IMR-90 (cell line): ENCODE measurements around the gene BCAS1. TPM values are rescaled to one million over a fixed set of nuclear protein-coding genes. Genes with fewer than 3 reads are reported as not detected.

Experiments
- ATAC-seq: fragments of 200-7000 bp; cut with Tn5 transposase; 2 replicates; pipeline ENCODE4 v1.9.1; 2020; ENCODE audit warnings: low read depth, mild to moderate bottlenecking, moderate library complexity
- BruUV-seq: library from RNA; stranded (reverse); fragments of 400-500 nt; replicated peaks from 2 replicates; lab custom pipeline; 2021; lab: Mats Ljungman, UMichigan
- CTCF ChIA-PET: fragments of 300-600 bp; formaldehyde crosslinking; extraction: SDS; loops from one replicate; lab custom pipeline; 2021; ENCODE audit warnings: antibody characterized with exemption; lab: Yijun Ruan, JAX
- POLR2A ChIA-PET: fragments of 300-600 bp; sonication (Branson Sonifier 250); formaldehyde crosslinking; loops from one replicate; lab custom pipeline; 2022; ENCODE audit warnings: antibody characterized with exemption; ENCODE audit not compliant: unreplicated experiment; lab: Charles Lee
- DNase-seq: peaks from one replicate; pipeline ENCODE4 v3.0.0; 2013
- H2AFZ ChIP-seq: replicated peaks from 2 replicates; pipeline ENCODE3; 2013; ENCODE audit warnings: low read length, mild to moderate bottlenecking; ENCODE audit not compliant: poor library complexity
- H2AK5ac ChIP-seq: 2 replicates; pipeline ENCODE4 v1.6.1; 2013; ENCODE audit warnings: low read depth, low read length, inconsistent platforms
- H2AK9ac ChIP-seq: replicated peaks from 2 replicates; pipeline ENCODE3; 2013; ENCODE audit warnings: mild to moderate bottlenecking, low read depth, low read length, moderate library complexity; ENCODE audit not compliant: poor library complexity
- H2BK120ac ChIP-seq: 2 replicates; pipeline ENCODE4 v1.6.1; 2013; ENCODE audit warnings: low read depth, low read length, inconsistent platforms
- H2BK15ac ChIP-seq: 3 replicates; pipeline ENCODE4 v1.6.1; 2013; ENCODE audit warnings: low read depth, low read length, inconsistent platforms
- H2BK20ac ChIP-seq: 2 replicates; pipeline ENCODE4 v1.6.1; 2013; ENCODE audit warnings: low read depth, mild to moderate bottlenecking, inconsistent platforms, low read length, moderate library complexity
- H2BK5ac ChIP-seq: 2 replicates; pipeline ENCODE4 v1.6.1; 2013; ENCODE audit warnings: mild to moderate bottlenecking, low read depth, low read length, inconsistent platforms; ENCODE audit not compliant: poor library complexity, severe bottlenecking
- H3K14ac ChIP-seq: replicated peaks from 2 replicates; pipeline ENCODE4 v1.6.1; 2013; ENCODE audit warnings: low read depth, low read length, inconsistent platforms
- H3K18ac ChIP-seq: 2 replicates; pipeline ENCODE4 v1.6.1; 2013; ENCODE audit warnings: low read depth, low read length, control low read depth
- H3K23ac ChIP-seq: 2 replicates; pipeline ENCODE4 v1.6.1; 2013; ENCODE audit warnings: low read depth, low read length, inconsistent platforms
- H3K27ac ChIP-seq: 2 replicates; pipeline ENCODE4 v1.5.1; 2013; ENCODE audit warnings: mild to moderate bottlenecking, control low read depth, low read length; ENCODE audit not compliant: insufficient read depth
- H3K27me3 ChIP-seq: 2 replicates; pipeline ENCODE4 v1.6.1; 2013; ENCODE audit warnings: low read length; ENCODE audit not compliant: control insufficient read depth, insufficient read depth
- H3K36me3 ChIP-seq: 2 replicates; pipeline ENCODE4 v1.6.1; 2013; ENCODE audit warnings: low read length, mixed read lengths; ENCODE audit not compliant: control insufficient read depth, insufficient read depth
- H3K4ac ChIP-seq: 2 replicates; pipeline ENCODE4 v1.6.1; 2013; ENCODE audit warnings: low read depth, low read length, inconsistent platforms
- H3K4me1 ChIP-seq: 2 replicates; pipeline ENCODE4 v1.6.1; 2013; ENCODE audit warnings: low read length, mixed read lengths; ENCODE audit not compliant: control insufficient read depth, insufficient read depth
- H3K4me2 ChIP-seq: 2 replicates; pipeline ENCODE4 v1.6.1; 2013; ENCODE audit warnings: low read depth, mild to moderate bottlenecking, control low read depth, low read length, moderate library complexity
- H3K4me3 ChIP-seq: 2 replicates; pipeline ENCODE4 v1.5.1; 2013; ENCODE audit warnings: low read depth, mild to moderate bottlenecking, control low read depth, low read length, moderate library complexity; ENCODE audit not compliant: insufficient read depth
- H3K56ac ChIP-seq: 2 replicates; pipeline ENCODE4 v1.6.1; 2013; ENCODE audit warnings: low read length, inconsistent platforms; ENCODE audit not compliant: insufficient read depth; ENCODE audit errors: extremely low read depth
- H3K79me1 ChIP-seq, 2 experiments: 2 replicates each; pipeline ENCODE4 v1.6.1; 2013; ENCODE audit warnings: low read length in 2 of 2, inconsistent platforms in 1 of 2, low read depth in 1 of 2
- H3K9ac ChIP-seq: 2 replicates; pipeline ENCODE4 v1.6.1; 2013; ENCODE audit warnings: low read depth, low read length, control low read depth
- H3K9me1 ChIP-seq: 2 replicates; pipeline ENCODE4 v1.6.1; 2013; ENCODE audit warnings: low read length, inconsistent platforms; ENCODE audit not compliant: insufficient read depth
- H3K9me3 ChIP-seq: 2 replicates; pipeline ENCODE4 v1.6.1; 2013; ENCODE audit warnings: low read length; ENCODE audit not compliant: control insufficient read depth, insufficient read depth
- H4K20me1 ChIP-seq: 2 replicates; pipeline ENCODE4 v1.6.1; 2013; ENCODE audit warnings: low read length, inconsistent platforms; ENCODE audit not compliant: insufficient read depth
- H4K5ac ChIP-seq: 2 replicates; pipeline ENCODE4 v1.6.1; 2013; ENCODE audit warnings: mild to moderate bottlenecking, low read depth, low read length, control low read depth
- H4K8ac ChIP-seq, 2 experiments: 2 replicates each; pipeline ENCODE4 v1.6.1; 2013; ENCODE audit warnings: low read depth in 2 of 2, low read length in 2 of 2, control low read depth in 1 of 2, inconsistent platforms in 1 of 2
- H4K91ac ChIP-seq: 2 replicates; pipeline ENCODE4 v1.6.1; 2013; ENCODE audit warnings: low read depth, low read length, inconsistent platforms; ENCODE audit not compliant: insufficient read depth
- BHLHE40 ChIP-seq: fragments of 150-350 bp; IDR thresholded peaks from 2 replicates; pipeline ENCODE4 v1.6.1; 2016; ENCODE audit warnings: mild to moderate bottlenecking, low read depth, low read length
- CHD1 ChIP-seq: IDR thresholded peaks from 2 replicates; pipeline ENCODE4 v1.6.1; 2012; ENCODE audit warnings: low read depth, low read length, improper control_type of control experiment
- FOS ChIP-seq: fragments of 150-350 bp; IDR thresholded peaks from 2 replicates; pipeline ENCODE4 v1.6.1; 2016; ENCODE audit warnings: low read depth, low read length
- MAFK ChIP-seq: IDR thresholded peaks from 2 replicates; pipeline ENCODE4 v1.6.1; 2012; ENCODE audit warnings: low read depth, low read length, improper control_type of control experiment
- MXI1 ChIP-seq: IDR thresholded peaks from 2 replicates; pipeline ENCODE4 v1.6.1; 2012; ENCODE audit warnings: low read depth, mild to moderate bottlenecking, low read length, moderate library complexity, borderline replicate concordance
- NFE2L2 ChIP-seq: fragments of 150-350 bp; IDR thresholded peaks from 2 replicates; pipeline ENCODE4 v1.6.1; 2016; ENCODE audit warnings: low read depth, mild to moderate bottlenecking, low read length
- POLR2A ChIP-seq: IDR thresholded peaks from 2 replicates; pipeline ENCODE4 v1.6.1; 2012; ENCODE audit warnings: mild to moderate bottlenecking, low read depth, low read length
- RCOR1 ChIP-seq: IDR thresholded peaks from 2 replicates; pipeline ENCODE4 v1.6.1; 2012; ENCODE audit warnings: mild to moderate bottlenecking, low read length, improper control_type of control experiment; ENCODE audit not compliant: insufficient replicate concordance
- WGBS, 2 experiments: methylation state at CpG; one replicate each; pipeline versions ENCODE4 v1.1.5 to v1.1.7; 2013; ENCODE audit warnings: missing lambda C conversion rate in 2 of 2; ENCODE audit not compliant: insufficient read length in 1 of 2; ENCODE audit errors: extremely low coverage in 2 of 2; 5-methylcytosine and 5-hydroxymethylcytosine counted together
- dilution Hi-C: fragments of 300-500 bp; cut with HindIII; formaldehyde crosslinking; loops from one replicate; pipeline ENCODE4 v1.14.3; 2018; ENCODE audit warnings: low sequenced_read_pairs; ENCODE audit not compliant: unreplicated experiment
- in situ Hi-C: fragments of 300-500 bp; cut with MboI; formaldehyde crosslinking; loops from 3 replicates; pipeline ENCODE4 v1.14.3; 2019; ENCODE audit warnings: low sequenced_read_pairs, inconsistent platforms, mixed read lengths
- intact Hi-C: fragments of 100-400 bp; cut with micrococcal nuclease; formaldehyde crosslinking; loops from 2 replicates; pipeline ENCODE4 v1.10.0; 2022
- polyA plus RNA-seq, 3 experiments: library from polyadenylated mRNA; depleted of rRNA; stranded (reverse); fragments of >200 nt; gene quantifications; 2 replicates each; pipeline ENCODE4 v1.2.3, GENCODE V29; 2012; ENCODE audit warnings: low replicate concordance in 1 of 3
- total RNA-seq: library from RNA; depleted of rRNA; stranded (reverse); fragments of >200 nt; gene quantifications from 2 replicates; pipeline ENCODE4 v1.2.3, GENCODE V29; 2012
- TF ChIP-seq, protein P1 (sequence below): fragments of 150-350 bp; IDR thresholded peaks from 2 replicates; pipeline ENCODE4 v1.6.1; 2017; ENCODE audit warnings: mild to moderate bottlenecking, antibody characterized with exemption, low read length, low read depth
- TF ChIP-seq, protein P2 (sequence below): conservative IDR thresholded peaks from 2 replicates; pipeline ENCODE4 v1.5.1; 2012; ENCODE audit warnings: mild to moderate bottlenecking, low read depth, low read length, improper control_type of control experiment

BCAS1 gene
- total and polyA plus RNA-seq, 2 of the 4 experiments (the other 2 are of a cell fraction) = under 0.01 TPM; not detected in 1

DNA sequence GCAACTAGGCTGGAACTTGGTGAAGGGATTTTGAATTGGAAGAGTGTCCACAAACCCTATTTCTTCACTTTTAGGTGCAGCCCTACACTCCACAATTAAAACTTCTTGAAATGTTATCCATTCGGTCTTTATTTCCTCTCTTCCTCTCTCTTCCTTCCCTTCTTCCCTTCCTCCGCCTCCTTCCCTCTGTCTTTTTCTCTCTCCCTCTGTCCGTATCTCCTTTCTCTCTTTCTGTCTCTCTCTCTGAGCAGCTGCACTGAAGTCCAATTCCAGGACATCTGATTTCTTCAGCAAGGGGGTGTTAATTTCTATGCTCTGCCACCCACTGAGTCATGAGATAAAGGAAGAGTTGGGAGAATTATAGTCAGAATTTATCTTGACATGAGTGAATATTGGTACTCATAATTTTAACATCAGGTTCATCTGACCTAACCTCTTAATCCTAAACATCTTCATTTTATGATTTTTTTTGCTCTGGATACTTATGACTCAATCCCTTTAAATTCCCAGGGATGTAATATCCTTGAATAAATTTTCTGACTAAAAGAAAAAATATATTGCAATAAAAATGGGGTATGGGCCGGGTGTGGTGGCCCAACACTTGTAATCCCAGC, 84.2 kb downstream of the BCAS1 start:
- Histone ChIP-seq H3K27me3 (peaks cover 2% of the 10 kb centered on the region; the same call in 1 of the 2 replicates), H3K4me1 (no peaks in the 10 kb centered on the region), H3K4me3 (no peak overlapping the region), H4K91ac (no peak overlapping the region), H3K79me1 (no peaks in the 10 kb centered on the region), H2BK15ac (no peak overlapping the region), H3K36me3 (no peaks in the 10 kb centered on the region), H4K5ac (no peak overlapping the region), H3K4ac (no peak overlapping the region), H4K20me1 (no peaks in the 10 kb centered on the region), H2BK20ac (no peak overlapping the region), H4K8ac (no peak overlapping the region), H3K18ac (no peak overlapping the region), H2AK5ac (no peak overlapping the region), H3K9me1 (no peaks in the 10 kb centered on the region), H3K56ac (no peak overlapping the region), H2AFZ (no peak overlapping the region), H3K23ac (no peak overlapping the region), H3K27ac (no peak overlapping the region), H2AK9ac (no peak overlapping the region), H3K9ac (no peak overlapping the region), H3K14ac (no peak overlapping the region), H2BK5ac (no peak overlapping the region), H3K4me2 (no peak overlapping the region), H2BK120ac (no peak overlapping the region), H3K9me3 (no peaks in the 10 kb centered on the region)
- in situ Hi-C loops (loop anchor here (25.0 kb wide), 3 partner anchors 101 to 1749 kb away; no protein-coding TSS in a partner anchor), intact Hi-C loops (no loop called here), dilution Hi-C loops (no loop called here)
- TF ChIP-seq FOS (no peak), MAFK (no peak), NFE2L2 (no peak), CHD1 (no peak), BHLHE40 (no peak), POLR2A (no peak), RCOR1 (no peak), MXI1 (no peak)
- TF ChIP-seq, protein P1, sequence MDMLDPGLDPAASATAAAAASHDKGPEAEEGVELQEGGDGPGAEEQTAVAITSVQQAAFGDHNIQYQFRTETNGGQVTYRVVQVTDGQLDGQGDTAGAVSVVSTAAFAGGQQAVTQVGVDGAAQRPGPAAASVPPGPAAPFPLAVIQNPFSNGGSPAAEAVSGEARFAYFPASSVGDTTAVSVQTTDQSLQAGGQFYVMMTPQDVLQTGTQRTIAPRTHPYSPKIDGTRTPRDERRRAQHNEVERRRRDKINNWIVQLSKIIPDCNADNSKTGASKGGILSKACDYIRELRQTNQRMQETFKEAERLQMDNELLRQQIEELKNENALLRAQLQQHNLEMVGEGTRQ = no peak
- TF ChIP-seq, protein P2, sequence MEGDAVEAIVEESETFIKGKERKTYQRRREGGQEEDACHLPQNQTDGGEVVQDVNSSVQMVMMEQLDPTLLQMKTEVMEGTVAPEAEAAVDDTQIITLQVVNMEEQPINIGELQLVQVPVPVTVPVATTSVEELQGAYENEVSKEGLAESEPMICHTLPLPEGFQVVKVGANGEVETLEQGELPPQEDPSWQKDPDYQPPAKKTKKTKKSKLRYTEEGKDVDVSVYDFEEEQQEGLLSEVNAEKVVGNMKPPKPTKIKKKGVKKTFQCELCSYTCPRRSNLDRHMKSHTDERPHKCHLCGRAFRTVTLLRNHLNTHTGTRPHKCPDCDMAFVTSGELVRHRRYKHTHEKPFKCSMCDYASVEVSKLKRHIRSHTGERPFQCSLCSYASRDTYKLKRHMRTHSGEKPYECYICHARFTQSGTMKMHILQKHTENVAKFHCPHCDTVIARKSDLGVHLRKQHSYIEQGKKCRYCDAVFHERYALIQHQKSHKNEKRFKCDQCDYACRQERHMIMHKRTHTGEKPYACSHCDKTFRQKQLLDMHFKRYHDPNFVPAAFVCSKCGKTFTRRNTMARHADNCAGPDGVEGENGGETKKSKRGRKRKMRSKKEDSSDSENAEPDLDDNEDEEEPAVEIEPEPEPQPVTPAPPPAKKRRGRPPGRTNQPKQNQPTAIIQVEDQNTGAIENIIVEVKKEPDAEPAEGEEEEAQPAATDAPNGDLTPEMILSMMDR = no peak
- WGBS, 2 experiments = 83% methylated on average over 2 of the region's 4 CpGs; no CpG with 5 or more reads in 1 of the 2 experiments
- DNase-seq = no peak
- ChIA-PET CTCF (no interaction called here), POLR2A (no interaction called here)
- ATAC-seq = no peak
- no TSS peak for BruUV-seq
